GM13976 (cell line): ENCODE results near the gene TSPAN4.
A peak's percentile ranks its signal among the peaks of the same experiment; 100 is the strongest.

Experiments
- DNase-seq: peaks from one replicate; pipeline ENCODE4 v3.0.0; 2012; ENCODE audit warnings: low spot score
- in situ Hi-C: fragments of 300-500 bp; cut with MboI; formaldehyde crosslinking; loops from one replicate; pipeline ENCODE4 v1.12.0; 2022; ENCODE audit warnings: low sequenced_read_pairs, mixed read lengths, inconsistent platforms; ENCODE audit not compliant: unreplicated experiment
- TF ChIP-seq, protein P1 (sequence below): IDR thresholded peaks from 2 replicates; pipeline ENCODE4 v1.5.1; 2012; ENCODE audit warnings: borderline replicate concordance, mild to moderate bottlenecking; ENCODE audit not compliant: insufficient read depth; ENCODE audit errors: extremely low read depth, missing control alignments, control extremely low read depth

TSPAN4 gene

DNA sequence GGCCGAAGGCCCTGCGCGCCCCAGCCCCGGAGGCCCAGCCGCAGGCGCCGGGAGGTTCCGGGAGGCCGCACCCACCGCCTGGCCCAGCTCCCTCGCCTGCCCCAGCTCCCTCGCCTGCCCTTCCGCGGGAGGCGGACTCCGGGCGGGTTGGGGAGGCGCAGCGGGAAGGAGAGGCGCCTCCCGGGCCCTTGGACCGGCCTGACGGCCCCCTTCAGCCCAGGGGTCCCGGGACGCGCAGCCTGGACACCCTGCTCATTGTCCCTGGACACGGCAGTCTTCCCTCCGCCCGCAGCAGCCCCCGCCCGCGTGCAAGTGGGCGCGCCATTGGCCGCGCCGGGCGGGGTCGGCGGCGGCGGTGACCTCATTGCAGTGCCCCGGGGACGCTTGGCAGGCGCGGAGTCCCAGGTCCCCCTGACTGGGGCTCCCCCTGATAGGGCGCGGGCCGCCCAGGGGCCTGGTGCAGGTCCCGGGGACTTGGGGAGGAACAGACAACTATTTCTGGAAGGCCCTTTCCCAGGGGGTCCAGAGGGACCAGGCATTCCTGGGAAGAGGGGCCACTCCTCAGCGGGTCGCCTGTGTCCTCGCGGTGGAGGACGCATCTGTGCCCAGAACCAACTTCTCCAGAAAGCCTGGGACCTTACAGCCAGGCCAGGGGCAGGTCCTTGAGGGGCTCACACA, 9.4 kb upstream of the TSPAN4 start:
- TF ChIP-seq, protein P1, sequence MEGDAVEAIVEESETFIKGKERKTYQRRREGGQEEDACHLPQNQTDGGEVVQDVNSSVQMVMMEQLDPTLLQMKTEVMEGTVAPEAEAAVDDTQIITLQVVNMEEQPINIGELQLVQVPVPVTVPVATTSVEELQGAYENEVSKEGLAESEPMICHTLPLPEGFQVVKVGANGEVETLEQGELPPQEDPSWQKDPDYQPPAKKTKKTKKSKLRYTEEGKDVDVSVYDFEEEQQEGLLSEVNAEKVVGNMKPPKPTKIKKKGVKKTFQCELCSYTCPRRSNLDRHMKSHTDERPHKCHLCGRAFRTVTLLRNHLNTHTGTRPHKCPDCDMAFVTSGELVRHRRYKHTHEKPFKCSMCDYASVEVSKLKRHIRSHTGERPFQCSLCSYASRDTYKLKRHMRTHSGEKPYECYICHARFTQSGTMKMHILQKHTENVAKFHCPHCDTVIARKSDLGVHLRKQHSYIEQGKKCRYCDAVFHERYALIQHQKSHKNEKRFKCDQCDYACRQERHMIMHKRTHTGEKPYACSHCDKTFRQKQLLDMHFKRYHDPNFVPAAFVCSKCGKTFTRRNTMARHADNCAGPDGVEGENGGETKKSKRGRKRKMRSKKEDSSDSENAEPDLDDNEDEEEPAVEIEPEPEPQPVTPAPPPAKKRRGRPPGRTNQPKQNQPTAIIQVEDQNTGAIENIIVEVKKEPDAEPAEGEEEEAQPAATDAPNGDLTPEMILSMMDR = no peak
- DNase-seq = peak; percentile 76
- in situ Hi-C loops = no loop called here

DNA sequence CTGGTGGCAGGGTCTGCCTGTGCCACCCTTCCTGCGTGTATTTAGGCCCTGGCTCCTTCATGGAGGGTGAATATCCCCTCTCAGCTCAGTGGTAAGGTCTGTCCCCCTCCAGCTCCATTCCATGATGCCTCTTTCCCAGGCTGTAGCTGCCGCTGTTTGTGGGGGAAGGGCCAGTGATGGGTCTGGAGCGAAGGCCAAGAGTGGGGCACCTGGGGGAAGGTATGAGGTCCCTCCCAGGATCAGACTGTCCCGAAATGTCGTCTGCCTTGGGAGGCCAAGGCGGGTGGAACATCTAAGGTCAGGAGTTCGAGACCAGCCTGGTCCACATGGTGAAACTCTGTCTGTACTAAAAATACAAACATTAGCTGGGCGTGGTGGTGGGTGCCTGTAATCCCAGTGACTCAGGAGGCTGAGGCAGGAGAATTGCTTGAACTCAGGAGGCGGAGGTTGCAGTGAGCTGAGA, 8.8 kb upstream of the TSPAN4 start:
- DNase-seq = no peak
- TF ChIP-seq, protein P1 = no peak

DNA sequence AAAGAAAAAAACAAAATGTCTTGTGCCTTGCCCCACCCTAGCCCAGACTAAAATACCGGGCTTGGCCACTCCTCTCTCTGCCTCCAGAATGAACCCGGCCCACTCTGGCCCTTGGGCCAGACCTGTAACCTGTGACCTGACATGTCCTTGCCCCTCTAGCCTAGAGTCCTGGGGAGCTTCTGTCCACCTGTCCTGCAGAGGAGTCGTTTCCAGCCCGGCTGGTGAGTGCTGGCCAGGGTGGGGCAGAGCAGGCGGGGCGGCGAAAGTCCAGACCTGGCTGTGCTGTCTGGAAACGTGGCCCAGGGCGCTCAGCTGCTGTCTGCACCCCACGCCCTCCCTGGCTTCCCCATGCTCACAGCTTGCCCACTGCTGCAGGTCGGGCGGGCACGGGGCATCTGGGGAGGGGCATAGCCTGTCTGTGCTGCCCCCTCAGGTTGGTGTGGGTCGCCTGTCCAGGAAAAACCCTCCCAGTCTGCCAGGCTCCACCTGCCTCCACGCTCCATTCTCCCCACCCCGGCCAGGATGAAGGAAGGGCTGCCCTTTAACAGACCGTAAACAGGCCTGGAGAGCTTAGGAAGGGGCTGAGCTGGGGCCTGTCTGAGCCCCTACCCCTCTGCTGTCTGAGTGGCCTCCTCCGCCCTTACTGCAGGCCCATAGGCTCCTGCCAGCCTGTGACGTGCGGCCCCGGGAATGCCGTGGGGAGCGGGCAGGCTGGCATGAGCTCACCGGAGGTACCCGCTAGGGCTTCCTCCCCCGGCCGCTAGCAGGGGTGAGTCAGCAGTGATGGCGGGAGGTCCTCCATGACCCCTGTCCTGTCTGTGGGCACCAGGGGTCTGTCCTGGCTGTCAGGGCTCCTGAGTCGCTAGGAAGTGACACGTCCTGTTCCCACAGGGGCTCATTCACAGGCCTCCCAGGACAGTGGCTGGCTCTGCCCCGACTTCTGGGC, 8.0 kb upstream of the TSPAN4 start:
- TF ChIP-seq, protein P1 = no peak
- in situ Hi-C loops = no loop called here
- no peak for DNase-seq

More for the DNA sequence above, 8.8 kb upstream of the TSPAN4 start:
- in situ Hi-C loops = no loop called here

DNA sequence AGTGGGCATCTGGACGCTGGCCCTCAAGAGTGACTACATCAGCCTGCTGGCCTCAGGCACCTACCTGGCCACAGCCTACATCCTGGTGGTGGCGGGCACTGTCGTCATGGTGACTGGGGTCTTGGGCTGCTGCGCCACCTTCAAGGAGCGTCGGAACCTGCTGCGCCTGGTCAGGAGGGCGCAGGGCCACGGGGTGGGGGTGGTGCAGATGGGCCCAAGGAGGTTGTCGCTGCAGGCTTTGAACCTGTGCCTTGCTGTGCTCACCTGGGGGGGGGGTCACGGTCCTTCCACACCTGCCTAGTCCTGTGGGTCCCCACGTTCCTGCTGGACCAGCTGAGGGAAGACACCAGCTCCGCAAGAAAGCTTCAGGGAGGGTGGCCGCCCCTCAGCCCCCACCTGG, 6.4 kb upstream of the TSPAN4 start:
- in situ Hi-C loops = no loop called here
- TF ChIP-seq, protein P1 = no peak

DNA sequence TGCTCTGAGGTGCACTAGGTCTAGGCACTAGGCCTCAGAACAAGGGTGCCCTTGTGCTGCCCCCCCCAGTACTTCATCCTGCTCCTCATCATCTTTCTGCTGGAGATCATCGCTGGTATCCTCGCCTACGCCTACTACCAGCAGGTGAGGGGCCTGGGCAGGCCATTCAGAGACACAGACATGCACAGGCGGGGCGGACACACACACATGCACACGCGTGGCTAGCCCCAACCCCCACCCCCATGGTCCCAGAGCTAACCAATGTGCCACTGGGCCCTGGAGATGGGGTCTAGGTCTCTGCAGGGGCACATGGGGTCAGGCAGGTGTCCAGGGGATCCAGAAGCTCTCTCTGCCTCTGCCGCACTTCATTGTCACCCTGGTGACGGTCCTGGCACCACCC, 6.0 kb upstream of the TSPAN4 start:
- in situ Hi-C loops = no loop called here
- TF ChIP-seq, protein P1 = no peak
- DNase-seq = no peak

More for the DNA sequence above, 6.4 kb upstream of the TSPAN4 start:
- no peak for DNase-seq

DNA sequence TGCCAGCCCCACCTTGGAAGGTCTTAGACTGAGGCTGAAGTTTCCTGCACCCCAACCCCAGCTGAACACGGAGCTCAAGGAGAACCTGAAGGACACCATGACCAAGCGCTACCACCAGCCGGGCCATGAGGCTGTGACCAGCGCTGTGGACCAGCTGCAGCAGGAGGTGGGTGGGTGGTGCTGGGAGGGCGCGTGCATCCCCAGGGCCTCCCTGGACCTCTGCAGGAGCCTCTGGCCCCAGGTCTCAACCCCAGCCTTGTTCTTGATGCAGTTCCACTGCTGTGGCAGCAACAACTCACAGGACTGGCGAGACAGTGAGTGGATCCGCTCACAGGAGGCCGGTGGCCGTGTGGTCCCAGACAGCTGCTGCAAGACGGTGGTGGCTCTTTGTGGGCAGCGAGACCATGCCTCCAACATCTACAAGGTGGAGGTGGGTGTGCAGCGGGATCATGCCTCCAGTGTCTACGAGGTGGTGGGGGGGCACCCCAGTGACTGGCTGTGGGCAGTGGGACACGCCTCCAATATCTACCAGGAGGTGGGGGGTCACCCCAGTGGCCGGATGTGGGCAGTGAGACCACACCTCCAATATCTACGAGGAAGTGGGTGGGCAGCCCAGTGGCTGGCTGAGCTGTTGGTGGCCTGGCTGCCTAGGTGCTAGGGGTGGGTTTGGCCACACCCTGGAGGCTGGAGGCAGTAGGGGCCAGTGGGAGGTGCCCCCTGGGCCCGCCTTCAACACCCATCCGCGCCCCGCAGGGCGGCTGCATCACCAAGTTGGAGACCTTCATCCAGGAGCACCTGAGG, 5.3 kb upstream of the TSPAN4 start:
- in situ Hi-C loops = no loop called here
- DNase-seq = no peak
- TF ChIP-seq, protein P1 = no peak
